ENCODE measurements around the gene C13orf42. TPM values are rescaled to one million over a fixed set of nuclear protein-coding genes. Genes with fewer than 3 reads are reported as not detected.
A peak's percentile ranks its signal among the peaks of the same experiment; 100 is the strongest.
"Not testable (repeated sequence)": the region's sequence is repeated elsewhere in the genome, so short reads cannot be mapped to it uniquely, and the experiment has no call there.

The C13orf42 gene
- total RNA-seq, 1 donor from 2014 or later = not detected

- not testable (repeated sequence) for H3K36me3 Mint-ChIP-seq; H3K27ac Mint-ChIP-seq; H3K9me3 Mint-ChIP-seq; DNase-seq (ENCODE audit: extremely low spot score, unreplicated experiment); H3K4me3 Mint-ChIP-seq
- peaks cover 10% of the 10 kb centered on the region for H3K27me3 Mint-ChIP-seq
- TF ChIP-seq CTCF (conservative IDR thresholded peaks at IDR 0.05) = peak; percentile 60
- peaks cover 17% of the 10 kb centered on the region for H3K4me1 Mint-ChIP-seq (ENCODE audit: unreplicated experiment)
Observed at GRCh38 chr13:51120873-51121272, 9.8 kb upstream of the C13orf42 start.

DNA sequence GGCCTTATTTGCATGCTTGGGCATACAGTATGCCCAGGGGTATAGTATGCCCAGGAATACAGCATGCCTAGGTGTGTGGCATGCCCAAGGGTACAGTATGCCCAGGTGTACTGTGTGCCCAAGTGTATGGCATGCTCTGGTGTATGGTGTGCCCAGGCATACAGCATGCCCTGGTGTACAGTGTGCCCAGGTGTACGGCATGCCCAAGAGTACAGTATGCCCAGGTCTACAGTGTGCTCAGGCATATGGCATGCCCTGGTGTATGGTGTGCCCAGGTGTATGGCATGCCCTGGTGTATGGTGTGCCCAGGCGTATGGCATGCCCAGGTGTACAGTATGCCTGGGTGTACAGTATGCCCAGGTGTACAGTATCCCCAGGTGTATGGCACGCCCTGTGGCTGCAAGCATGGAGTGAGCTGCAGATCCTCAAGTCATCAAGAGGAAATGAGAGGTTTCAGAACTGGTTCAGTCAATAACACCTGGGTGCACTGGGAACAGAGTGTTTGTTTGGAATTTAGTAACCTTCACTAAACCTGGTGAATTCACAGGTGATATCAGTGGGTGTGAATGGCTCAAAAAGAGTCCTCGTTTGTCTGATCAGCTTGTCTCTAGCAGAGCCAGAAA is 7.8 kb upstream of the C13orf42 start:
- no peak overlapping the region for H3K27ac Mint-ChIP-seq
- no peaks in the 10 kb centered on the region for H3K36me3 Mint-ChIP-seq
- H3K4me1 Mint-ChIP-seq (ENCODE audit: unreplicated experiment) = peaks cover 13% of the 10 kb centered on the region
- TF ChIP-seq CTCF (conservative IDR thresholded peaks at IDR 0.05) = no peak
- peaks cover 13% of the 10 kb centered on the region for H3K27me3 Mint-ChIP-seq
- peaks cover 4% of the 10 kb centered on the region for H3K9me3 Mint-ChIP-seq
- DNase-seq (ENCODE audit: extremely low spot score, unreplicated experiment) = no peak
- H3K4me3 Mint-ChIP-seq = no peak overlapping the region

DNA sequence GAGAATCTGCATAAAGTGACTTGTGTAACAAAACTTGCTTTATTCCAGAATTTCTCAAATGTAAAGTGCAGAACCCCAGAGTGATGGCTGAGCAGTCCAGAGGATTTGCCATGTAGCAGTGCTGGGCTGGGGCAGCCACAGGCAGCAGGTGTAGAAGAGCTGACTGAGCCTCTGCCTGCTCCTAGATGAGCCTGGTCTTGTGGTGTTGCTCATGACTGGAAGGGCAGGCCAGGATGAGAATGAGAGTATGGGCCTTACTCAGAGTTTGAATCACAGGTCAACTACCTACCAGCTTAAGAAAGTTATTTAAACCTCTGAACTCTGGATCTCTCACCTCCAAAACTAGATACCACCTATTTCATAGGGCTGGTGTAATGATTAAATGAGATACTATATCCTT is 2.9 kb upstream of the C13orf42 start:
- TF ChIP-seq CTCF (conservative IDR thresholded peaks at IDR 0.05) = no peak
- H3K36me3 Mint-ChIP-seq = no peaks in the 10 kb centered on the region
- no peak overlapping the region for H3K4me3 Mint-ChIP-seq
- no peak overlapping the region for H3K27ac Mint-ChIP-seq
- no peaks in the 10 kb centered on the region for H3K4me1 Mint-ChIP-seq (ENCODE audit: unreplicated experiment)
- peaks cover 9% of the 10 kb centered on the region for H3K27me3 Mint-ChIP-seq
- DNase-seq (ENCODE audit: extremely low spot score, unreplicated experiment) = no peak
- H3K9me3 Mint-ChIP-seq = peaks cover 4% of the 10 kb centered on the region

GRCh38 chr13:51113186-51113881 is 2.3 kb upstream of the C13orf42 start:
- no peak overlapping the region for H3K27ac Mint-ChIP-seq
- no peak for DNase-seq (ENCODE audit: extremely low spot score, unreplicated experiment)
- H3K4me1 Mint-ChIP-seq (ENCODE audit: unreplicated experiment) = no peaks in the 10 kb centered on the region
- H3K36me3 Mint-ChIP-seq = no peaks in the 10 kb centered on the region
- no peak overlapping the region for H3K4me3 Mint-ChIP-seq
- peaks cover 9% of the 10 kb centered on the region for H3K27me3 Mint-ChIP-seq
- peaks cover 4% of the 10 kb centered on the region for H3K9me3 Mint-ChIP-seq
- TF ChIP-seq CTCF (conservative IDR thresholded peaks at IDR 0.05) = no peak

DNA sequence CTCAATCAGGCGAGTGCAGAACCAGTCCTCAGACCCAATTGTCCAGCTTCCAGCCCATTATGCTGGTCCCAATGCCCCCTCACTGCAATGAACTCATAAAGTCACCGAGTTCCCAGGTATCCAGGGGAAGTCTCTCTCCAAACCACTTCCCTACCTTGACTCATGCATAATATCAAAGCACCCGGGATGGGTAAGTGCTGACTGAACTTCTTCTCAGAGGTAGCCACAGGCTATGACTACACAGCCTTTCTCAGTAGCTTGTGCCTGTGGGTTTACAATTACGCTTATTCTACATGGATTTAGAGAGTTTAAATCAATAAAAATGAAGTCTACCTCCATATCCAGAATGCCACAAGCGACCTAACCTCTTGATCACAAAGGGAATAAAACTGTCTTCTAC is 1.7 kb upstream of the C13orf42 start:
- Mint-ChIP-seq H3K27me3 (peaks cover 9% of the 10 kb centered on the region), H3K4me3 (no peak overlapping the region), H3K27ac (no peak overlapping the region), H3K9me3 (peaks cover 4% of the 10 kb centered on the region), H3K4me1 (ENCODE audit: unreplicated experiment) (no peaks in the 10 kb centered on the region), H3K36me3 (no peaks in the 10 kb centered on the region)
- no peak for TF ChIP-seq CTCF (conservative IDR thresholded peaks at IDR 0.05)
- DNase-seq (ENCODE audit: extremely low spot score, unreplicated experiment) = no peak
